H9 (cell line): Measurements from ENCODE around the gene IQSEC1. TPM values are rescaled to one million over a fixed set of nuclear protein-coding genes. Genes with fewer than 3 reads are reported as not detected.

Source experiments
- DNase-seq: peaks from one replicate; pipeline ENCODE4 v3.0.0-alpha.2; 2017
- H2AFZ ChIP-seq: one replicate; pipeline ENCODE4 v1.6.1; 2013; ENCODE audit warnings: mild to moderate bottlenecking, low read length, control low read depth, moderate library complexity
- H2AK5ac ChIP-seq: 2 replicates; pipeline ENCODE4 v1.6.1; 2013; ENCODE audit warnings: low read length, control low read depth, mixed read lengths; ENCODE audit not compliant: insufficient read length
- H2BK120ac ChIP-seq: one replicate; pipeline ENCODE4 v1.6.1; 2013; ENCODE audit warnings: low read depth, mild to moderate bottlenecking, low read length, control low read depth, inconsistent platforms; ENCODE audit not compliant: poor library complexity, severe bottlenecking
- H2BK12ac ChIP-seq: 2 replicates; pipeline ENCODE4 v1.6.1; 2013; ENCODE audit warnings: low read length, control low read depth, mixed read lengths, low read depth; ENCODE audit not compliant: insufficient read length
- H2BK15ac ChIP-seq: 2 replicates; pipeline ENCODE4 v1.6.1; 2013; ENCODE audit warnings: low read depth, low read length, control low read depth
- H2BK20ac ChIP-seq: one replicate; pipeline ENCODE4 v1.6.1; 2013; ENCODE audit warnings: low read depth, mild to moderate bottlenecking, low read length, control low read depth, inconsistent platforms; ENCODE audit not compliant: poor library complexity, severe bottlenecking
- H2BK5ac ChIP-seq: 2 replicates; pipeline ENCODE4 v1.6.1; 2013; ENCODE audit warnings: low read length, control low read depth, mixed read lengths; ENCODE audit not compliant: insufficient read length
- H3K14ac ChIP-seq: 2 replicates; pipeline ENCODE4 v1.6.1; 2013; ENCODE audit warnings: low read length, control low read depth; ENCODE audit not compliant: insufficient read depth
- H3K18ac ChIP-seq: 2 replicates; pipeline ENCODE4 v1.6.1; 2013; ENCODE audit warnings: low read depth, mild to moderate bottlenecking, mixed read lengths, low read length, control low read depth; ENCODE audit not compliant: insufficient read length
- H3K23ac ChIP-seq: 2 replicates; pipeline ENCODE4 v1.6.1; 2013; ENCODE audit warnings: low read length, control low read depth, mixed read lengths, low read depth; ENCODE audit not compliant: insufficient read length
- H3K23me2 ChIP-seq: 2 replicates; pipeline ENCODE4 v1.6.1; 2013; ENCODE audit warnings: low read depth, mild to moderate bottlenecking, mixed read lengths, low read length, control low read depth; ENCODE audit not compliant: insufficient read length, poor library complexity, severe bottlenecking
- H3K27ac ChIP-seq: 2 replicates; pipeline ENCODE4 v1.5.1; 2013; ENCODE audit warnings: low read length, control low read depth, mixed read lengths, low read depth; ENCODE audit not compliant: insufficient read length
- H3K27me3 ChIP-seq: 2 replicates; pipeline ENCODE4 v1.6.1; 2013; ENCODE audit warnings: low read length, control low read depth, inconsistent platforms; ENCODE audit not compliant: insufficient read depth
- H3K4ac ChIP-seq: 2 replicates; pipeline ENCODE4 v1.6.1; 2013; ENCODE audit warnings: low read depth, mild to moderate bottlenecking, control low read depth, inconsistent platforms, low read length, moderate library complexity
- H3K4me1 ChIP-seq: 2 replicates; pipeline ENCODE4 v1.6.1; 2013; ENCODE audit warnings: low read length, control low read depth, inconsistent platforms; ENCODE audit not compliant: insufficient read depth
- H3K4me2 ChIP-seq: 2 replicates; pipeline ENCODE4 v1.6.1; 2013; ENCODE audit warnings: low read length, control low read depth, mixed read lengths; ENCODE audit not compliant: insufficient read length, insufficient read depth
- H3K56ac ChIP-seq: 2 replicates; pipeline ENCODE4 v1.6.1; 2013; ENCODE audit warnings: low read depth, mild to moderate bottlenecking, mixed read lengths, low read length, control low read depth; ENCODE audit not compliant: insufficient read length
- H3K79me1 ChIP-seq: 2 replicates; pipeline ENCODE4 v1.6.1; 2013; ENCODE audit warnings: low read depth, mild to moderate bottlenecking, moderate library complexity, low read length, control low read depth, inconsistent platforms; ENCODE audit not compliant: insufficient read depth, poor library complexity, severe bottlenecking
- H3K79me2 ChIP-seq: 2 replicates; pipeline ENCODE4 v1.6.1; 2013; ENCODE audit warnings: low read length, control low read depth, inconsistent platforms; ENCODE audit not compliant: insufficient read depth
- H3K9ac ChIP-seq: 2 replicates; pipeline ENCODE4 v1.6.1; 2013; ENCODE audit warnings: low read length, control low read depth, mixed read lengths; ENCODE audit not compliant: insufficient read length; ENCODE audit errors: extremely low read depth
- H3K9me3 ChIP-seq: one replicate; pipeline ENCODE4 v1.6.1; 2013; ENCODE audit warnings: low read depth, low read length, inconsistent platforms; ENCODE audit not compliant: control insufficient read depth
- H3T11ph ChIP-seq: one replicate; pipeline ENCODE4 v1.6.1; 2013; ENCODE audit warnings: mild to moderate bottlenecking, low read length, control low read depth, inconsistent platforms
- H4K20me1 ChIP-seq: one replicate; pipeline ENCODE4 v1.6.1; 2013; ENCODE audit not compliant: control insufficient read depth, insufficient read length, insufficient read depth
- H4K5ac ChIP-seq: 2 replicates; pipeline ENCODE4 v1.6.1; 2013; ENCODE audit warnings: low read depth, mild to moderate bottlenecking, mixed read lengths, low read length, control low read depth; ENCODE audit not compliant: insufficient read length
- H4K8ac ChIP-seq: replicated peaks from 2 replicates; pipeline ENCODE4 v1.6.1; 2013; ENCODE audit warnings: low read length, control low read depth, mixed read lengths, low read depth; ENCODE audit not compliant: insufficient read length
- H4K91ac ChIP-seq: 2 replicates; pipeline ENCODE4 v1.6.1; 2013; ENCODE audit warnings: low read depth, mild to moderate bottlenecking, moderate library complexity, mixed read lengths, low read length, control low read depth; ENCODE audit not compliant: insufficient read length
- H3K27ac Mint-ChIP-seq, 3 experiments: 2 replicates in 2 of 3; 3 replicates in 1 of 3; pipeline ENCODE4 v1.8.0; 2020 to 2021; ENCODE audit warnings: mixed read lengths in 3 of 3, mild to moderate bottlenecking in 1 of 3, moderate library complexity in 1 of 3
- H3K27me3 Mint-ChIP-seq: 2 replicates; pipeline ENCODE4 v1.8.0; 2021; ENCODE audit warnings: low read depth, mild to moderate bottlenecking, moderate library complexity, mixed read lengths
- H3K36me3 Mint-ChIP-seq, 3 experiments: 2 replicates in 2 of 3; 3 replicates in 1 of 3; pipeline ENCODE4 v1.8.0; 2020 to 2021; ENCODE audit warnings: low read depth in 3 of 3, mixed read lengths in 3 of 3; ENCODE audit not compliant: insufficient read depth in 1 of 3
- H3K4me1 Mint-ChIP-seq, 2 experiments: 2 replicates each; pipeline ENCODE4 v1.8.0; 2020; ENCODE audit warnings: mixed read lengths in 2 of 2
- H3K4me3 Mint-ChIP-seq, 2 experiments: 2 replicates in 1 of 2; 3 replicates in 1 of 2; pipeline ENCODE4 v1.8.0; 2020 to 2021; ENCODE audit warnings: mild to moderate bottlenecking in 2 of 2, mixed read lengths in 2 of 2, moderate library complexity in 1 of 2
- H3K9me3 Mint-ChIP-seq, 2 experiments: 2 replicates in 1 of 2; 3 replicates in 1 of 2; pipeline ENCODE4 v1.8.0; 2020; ENCODE audit warnings: mild to moderate bottlenecking in 2 of 2, mixed read lengths in 2 of 2, moderate library complexity in 1 of 2
- WGBS: extraction: QIAGEN DNeasy Blood & Tissue Kit; methylation state at CpG from one replicate; pipeline ENCODE4 v1.1.7; 2013; ENCODE audit warnings: missing lambda C conversion rate, low lambda C conversion rate, mixed read lengths; ENCODE audit not compliant: insufficient read length; ENCODE audit errors: extremely low coverage; 5-methylcytosine and 5-hydroxymethylcytosine counted together
- total RNA-seq: library from RNA; stranded (reverse); gene quantifications from 2 replicates; pipeline ENCODE4 v1.2.1, GENCODE V29; 2021
- TF ChIP-seq, protein P1 (sequence below): fragments of 200-600 bp; sonication (generic); conservative IDR thresholded peaks from 3 replicates; pipeline ENCODE4 v1.8.0; 2021; ENCODE audit warnings: antibody characterized with exemption, mild to moderate bottlenecking

The IQSEC1 gene
- total RNA-seq, 1 experiment from 2014 or later = 19.1 TPM

DNA sequence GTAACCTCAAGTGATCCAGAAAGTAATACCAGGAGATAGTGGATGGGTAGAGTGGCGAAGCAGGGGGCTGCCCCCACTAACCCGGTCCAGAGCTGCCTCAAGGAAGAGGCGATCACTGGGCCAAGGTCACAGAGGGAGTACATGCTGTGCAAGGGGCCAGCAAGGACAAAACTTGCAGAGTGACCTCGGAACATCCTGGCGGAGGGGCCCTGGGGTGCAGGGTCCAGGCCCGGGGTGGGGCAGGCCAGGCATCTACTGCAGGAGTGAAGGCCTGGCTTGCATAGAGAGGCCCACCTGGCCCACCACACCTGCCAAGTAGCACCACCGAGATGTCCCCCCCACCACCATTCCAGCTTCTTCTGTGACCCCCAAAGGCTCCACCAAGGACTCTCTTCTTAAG lies 17.6 kb downstream of the IQSEC1 start:
- Mint-ChIP-seq H3K9me3 (no peaks in the 10 kb centered on the region), H3K4me3 (no peak overlapping the region), H3K27me3 (no peaks in the 10 kb centered on the region; the same call in 1 of the 2 replicates), H3K36me3 (no peaks in the 10 kb centered on the region; a peak in 2 of 7 replicates), H3K27ac (no peak overlapping the region), H3K4me1 (peaks cover 18 to 23% of the 10 kb centered on the region in 2 experiments)
- H2BK12ac ChIP-seq = no peak overlapping the region
- H4K91ac ChIP-seq = no peak overlapping the region
- no peak overlapping the region for H2BK15ac ChIP-seq
- no peak overlapping the region for H2BK120ac ChIP-seq
- no peak overlapping the region for H2BK20ac ChIP-seq
- H3K4ac ChIP-seq = no peak overlapping the region
- H4K8ac ChIP-seq = no peak overlapping the region
- no peaks in the 10 kb centered on the region for H3K79me2 ChIP-seq
- no peak overlapping the region for H3K56ac ChIP-seq
- no peaks in the 10 kb centered on the region for H3K23me2 ChIP-seq
- WGBS = no CpG with 5 or more reads among the region's 7 CpGs
- H3K27me3 ChIP-seq = no peaks in the 10 kb centered on the region; the same call in 1 of the 2 replicates
- H2AK5ac ChIP-seq = no peak overlapping the region
- H3K27ac ChIP-seq = no peak overlapping the region
- H3K18ac ChIP-seq = no peak overlapping the region
- H3K9me3 ChIP-seq = no peaks in the 10 kb centered on the region
- no peak for DNase-seq
- H3K4me2 ChIP-seq = no peak overlapping the region
- no peaks in the 10 kb centered on the region for H4K20me1 ChIP-seq
- no peak overlapping the region for H3K23ac ChIP-seq
- TF ChIP-seq, protein P1, sequence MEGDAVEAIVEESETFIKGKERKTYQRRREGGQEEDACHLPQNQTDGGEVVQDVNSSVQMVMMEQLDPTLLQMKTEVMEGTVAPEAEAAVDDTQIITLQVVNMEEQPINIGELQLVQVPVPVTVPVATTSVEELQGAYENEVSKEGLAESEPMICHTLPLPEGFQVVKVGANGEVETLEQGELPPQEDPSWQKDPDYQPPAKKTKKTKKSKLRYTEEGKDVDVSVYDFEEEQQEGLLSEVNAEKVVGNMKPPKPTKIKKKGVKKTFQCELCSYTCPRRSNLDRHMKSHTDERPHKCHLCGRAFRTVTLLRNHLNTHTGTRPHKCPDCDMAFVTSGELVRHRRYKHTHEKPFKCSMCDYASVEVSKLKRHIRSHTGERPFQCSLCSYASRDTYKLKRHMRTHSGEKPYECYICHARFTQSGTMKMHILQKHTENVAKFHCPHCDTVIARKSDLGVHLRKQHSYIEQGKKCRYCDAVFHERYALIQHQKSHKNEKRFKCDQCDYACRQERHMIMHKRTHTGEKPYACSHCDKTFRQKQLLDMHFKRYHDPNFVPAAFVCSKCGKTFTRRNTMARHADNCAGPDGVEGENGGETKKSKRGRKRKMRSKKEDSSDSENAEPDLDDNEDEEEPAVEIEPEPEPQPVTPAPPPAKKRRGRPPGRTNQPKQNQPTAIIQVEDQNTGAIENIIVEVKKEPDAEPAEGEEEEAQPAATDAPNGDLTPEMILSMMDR = no peak
- no peak overlapping the region for H2AFZ ChIP-seq
- no peak overlapping the region for H3K9ac ChIP-seq
- H4K5ac ChIP-seq = no peak overlapping the region
- H2BK5ac ChIP-seq = no peak overlapping the region
- H3K79me1 ChIP-seq = no peaks in the 10 kb centered on the region
- H3K14ac ChIP-seq = no peak overlapping the region
- no peak overlapping the region for H3T11ph ChIP-seq
- no peaks in the 10 kb centered on the region for H3K4me1 ChIP-seq
